Measurements from ENCODE around the gene RAN. TPM values are rescaled to one million over a fixed set of nuclear protein-coding genes. Genes with fewer than 3 reads are reported as not detected.

RAN gene
- total RNA-seq, result 416 TPM

DNA sequence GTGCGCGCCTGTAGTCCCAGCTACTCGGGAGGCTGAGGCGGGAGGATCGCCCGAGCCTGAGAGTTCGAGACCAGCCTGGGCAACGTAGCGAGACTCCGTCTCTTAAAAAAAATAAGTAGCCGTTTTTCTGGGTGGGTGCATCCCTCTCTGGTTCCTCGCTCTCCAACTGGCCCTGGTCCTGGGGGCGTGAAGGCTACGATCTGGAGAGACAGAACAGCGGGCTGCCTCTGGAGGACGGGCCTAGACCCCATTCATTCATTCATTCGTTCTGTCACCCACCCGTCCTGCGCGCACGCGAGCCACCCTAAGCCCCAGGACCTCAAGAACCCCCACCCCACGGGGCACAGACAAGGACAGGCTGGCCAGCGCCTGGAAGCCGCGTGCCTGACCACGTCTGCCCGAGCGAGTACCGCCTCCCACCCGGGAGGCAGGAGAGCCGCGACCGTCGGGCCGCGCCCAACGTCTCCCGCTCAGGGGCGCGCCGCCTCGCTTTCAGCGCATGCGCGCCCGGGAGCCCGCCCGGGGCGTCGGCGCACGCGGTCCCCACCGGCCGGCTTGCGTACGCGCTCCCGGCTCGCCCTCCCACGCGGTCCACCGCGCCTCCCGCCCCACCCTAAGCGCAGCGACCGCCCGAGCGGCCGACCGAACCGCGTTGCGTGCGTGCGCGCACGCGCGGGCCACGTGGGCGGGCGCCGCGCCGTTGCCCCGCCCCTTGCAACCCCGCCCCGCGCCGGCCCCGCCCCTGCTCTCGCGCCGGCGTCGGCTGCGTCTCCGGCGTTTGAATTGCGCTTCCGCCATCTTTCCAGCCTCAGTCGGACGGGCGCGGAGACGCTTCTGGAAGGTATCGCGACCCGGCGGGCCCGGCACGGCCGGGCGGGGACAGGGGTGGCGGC, at the start of gene RAN:
RAN (plus strand) TSS at position 781 of the 893 bp plus-strand sequence. CDS start 528 bp downstream, outside the sequence.

DNA sequence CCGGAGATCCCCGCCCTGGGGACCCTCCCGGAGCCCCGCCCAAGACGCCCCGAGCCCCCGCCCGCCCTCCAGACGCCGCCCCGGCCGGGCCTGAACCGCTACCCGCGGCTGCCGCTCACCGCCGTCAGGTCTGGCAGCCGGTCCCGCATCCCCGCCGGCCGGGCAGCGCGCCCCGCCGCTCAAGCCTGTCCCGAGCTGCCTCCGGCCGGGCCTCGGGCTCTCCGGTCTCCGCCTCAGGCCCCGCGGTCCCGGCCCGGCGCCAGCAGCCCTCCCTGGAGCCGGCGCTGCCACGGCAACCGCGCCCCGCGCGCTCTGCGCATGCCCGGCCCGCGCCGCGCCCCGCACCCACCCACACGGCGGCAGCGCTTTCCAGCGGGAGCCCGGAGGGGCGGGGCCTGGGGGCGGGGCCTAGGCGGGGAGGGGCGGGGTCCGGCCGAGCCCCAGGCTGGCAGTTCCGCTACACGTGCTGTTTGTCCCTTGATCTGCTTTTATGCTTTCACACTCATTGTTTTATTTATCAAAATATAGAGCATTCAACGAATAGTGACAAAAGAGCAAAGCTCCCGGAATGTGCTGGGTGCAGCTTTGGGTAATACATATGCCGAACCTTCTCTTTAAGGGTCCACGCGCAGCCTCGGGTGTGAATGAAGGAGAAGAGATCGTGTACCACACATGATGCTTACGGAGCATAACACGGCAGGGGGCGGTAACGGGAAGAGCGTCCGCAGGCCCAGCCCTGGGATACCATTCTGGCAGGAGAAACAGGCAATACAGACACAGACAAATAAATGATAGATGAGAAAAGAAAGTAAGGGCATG, 32.7 kb upstream of the RAN start, which contains the start of gene STX2:
STX2 (minus strand) TSS at position 300 of the 819 bp plus-strand sequence; CDS start at position 149, 151 bp downstream.

Small RNAs within 50 kb of the gene (small RNA-seq; reads per million reads assigned to genes)
- gene RF00019 (not detected), gene RNU6-1077P (not detected)

Other genes starting within 250 kb of the RAN start
- 32.8 TPM for gene RIMBP2, start 155.8 kb upstream of the RAN start, total RNA-seq
- gene STX2, start 32.8 kb upstream of the RAN start, total RNA-seq, result 27.7 TPM
- gene ADGRD1, start 81.8 kb downstream of the RAN start, total RNA-seq, result 5.1 TPM